ENCODE measurements around the gene SAPCD2.
"Not testable (repeated sequence)": the region's sequence is repeated elsewhere in the genome, so short reads cannot be mapped to it uniquely, and the experiment has no call there.

SAPCD2 gene, protein sequence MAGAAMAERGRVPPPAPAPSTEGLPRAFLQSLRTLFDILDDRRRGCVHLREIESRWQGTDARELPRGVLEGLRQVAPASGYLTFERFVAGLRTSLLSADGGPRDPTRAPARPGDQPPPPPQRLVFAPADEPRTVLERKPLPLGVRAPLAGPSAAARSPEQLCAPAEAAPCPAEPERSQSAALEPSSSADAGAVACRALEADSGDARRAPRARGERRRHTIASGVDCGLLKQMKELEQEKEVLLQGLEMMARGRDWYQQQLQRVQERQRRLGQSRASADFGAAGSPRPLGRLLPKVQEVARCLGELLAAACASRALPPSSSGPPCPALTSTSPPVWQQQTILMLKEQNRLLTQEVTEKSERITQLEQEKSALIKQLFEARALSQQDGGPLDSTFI

DNA sequence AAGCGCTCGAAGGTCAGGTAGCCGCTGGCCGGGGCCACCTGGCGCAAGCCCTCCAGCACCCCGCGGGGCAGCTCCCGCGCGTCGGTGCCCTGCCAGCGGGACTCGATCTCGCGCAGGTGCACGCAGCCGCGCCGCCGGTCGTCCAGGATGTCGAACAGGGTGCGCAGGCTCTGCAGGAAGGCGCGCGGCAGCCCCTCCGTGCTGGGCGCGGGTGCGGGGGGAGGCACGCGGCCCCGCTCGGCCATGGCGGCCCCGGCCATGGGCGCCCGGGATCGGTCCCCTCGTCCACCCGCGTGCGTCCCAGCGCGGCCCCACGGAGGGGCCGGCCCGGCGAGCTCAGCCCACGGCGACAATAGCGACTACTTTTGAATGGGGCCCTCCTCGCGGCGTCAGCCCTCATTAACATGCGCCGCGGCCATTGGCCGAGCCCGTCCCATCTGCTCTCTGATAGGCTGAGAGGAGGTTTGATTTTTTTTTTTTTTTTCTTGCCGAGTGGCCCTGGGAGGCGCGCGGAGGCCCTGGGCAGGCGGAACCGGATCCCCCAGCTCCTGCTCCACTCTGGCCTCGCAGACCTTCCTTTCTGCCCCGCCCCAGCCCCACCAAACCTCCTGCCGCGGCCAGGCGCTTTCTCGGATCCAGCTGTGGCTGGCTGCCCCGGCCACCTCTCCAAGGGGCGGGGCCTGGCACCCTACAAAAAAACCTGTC is at the start of gene SAPCD2:
SAPCD2 (minus strand) TSS at position 357 of the 705 bp plus-strand sequence; CDS start at position 260, 97 bp downstream.
- peak; percentile 95 for DNase-seq

- DNase-seq = not testable (repeated sequence)
Observed at GRCh38 chr9:137118092-137118603, 47.8 kb upstream of the SAPCD2 start.

DNA sequence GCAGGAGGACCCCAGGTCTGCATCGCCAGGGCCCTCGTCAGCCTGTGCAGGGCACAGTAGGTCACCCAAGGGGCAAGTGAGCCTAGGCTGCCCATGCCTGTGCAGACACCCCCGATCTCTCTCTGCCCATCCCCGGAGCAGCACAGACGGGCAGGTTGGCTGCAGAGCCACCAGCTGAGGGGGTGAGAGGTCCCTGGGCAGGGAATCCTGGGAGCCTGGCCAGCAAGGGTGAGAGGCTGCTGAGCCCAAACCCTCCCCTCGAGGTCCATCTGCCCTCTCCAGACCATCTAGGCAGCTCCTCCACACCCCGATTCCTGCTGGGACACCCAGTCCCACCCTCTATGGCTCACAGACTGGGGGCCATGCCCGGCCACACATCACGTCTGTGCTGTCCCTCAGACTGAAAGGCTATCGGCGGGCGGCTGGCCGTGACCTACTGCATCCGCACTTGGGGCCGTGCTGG is 46.9 kb upstream of the SAPCD2 start:
- no peak for DNase-seq

DNA sequence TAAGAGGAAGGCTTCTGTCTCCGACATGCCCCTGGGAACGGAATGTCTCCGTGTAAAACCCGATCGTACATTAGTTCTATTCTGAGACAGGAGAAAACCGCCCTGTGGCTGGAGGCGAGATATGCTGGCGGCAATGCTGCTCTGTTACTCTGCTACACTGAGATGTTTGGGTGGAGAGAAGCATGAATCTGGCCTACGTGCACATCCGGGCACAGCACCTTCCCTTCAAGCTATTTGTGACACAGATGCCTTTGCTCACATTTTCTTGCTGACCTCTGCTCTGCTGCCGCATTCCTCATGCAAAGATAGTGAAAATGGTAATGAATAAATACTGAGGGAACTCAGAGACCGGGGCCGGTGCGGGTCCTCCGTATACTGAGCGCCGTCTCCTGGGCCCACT is 46.4 kb upstream of the SAPCD2 start:
- no peak for DNase-seq

- no peak for DNase-seq
Observed at GRCh38 chr9:137116027-137116507, 45.7 kb upstream of the SAPCD2 start.

GRCh38 chr9:137115394-137116026 is 45.2 kb upstream of the SAPCD2 start:
- no peak for DNase-seq

DNA sequence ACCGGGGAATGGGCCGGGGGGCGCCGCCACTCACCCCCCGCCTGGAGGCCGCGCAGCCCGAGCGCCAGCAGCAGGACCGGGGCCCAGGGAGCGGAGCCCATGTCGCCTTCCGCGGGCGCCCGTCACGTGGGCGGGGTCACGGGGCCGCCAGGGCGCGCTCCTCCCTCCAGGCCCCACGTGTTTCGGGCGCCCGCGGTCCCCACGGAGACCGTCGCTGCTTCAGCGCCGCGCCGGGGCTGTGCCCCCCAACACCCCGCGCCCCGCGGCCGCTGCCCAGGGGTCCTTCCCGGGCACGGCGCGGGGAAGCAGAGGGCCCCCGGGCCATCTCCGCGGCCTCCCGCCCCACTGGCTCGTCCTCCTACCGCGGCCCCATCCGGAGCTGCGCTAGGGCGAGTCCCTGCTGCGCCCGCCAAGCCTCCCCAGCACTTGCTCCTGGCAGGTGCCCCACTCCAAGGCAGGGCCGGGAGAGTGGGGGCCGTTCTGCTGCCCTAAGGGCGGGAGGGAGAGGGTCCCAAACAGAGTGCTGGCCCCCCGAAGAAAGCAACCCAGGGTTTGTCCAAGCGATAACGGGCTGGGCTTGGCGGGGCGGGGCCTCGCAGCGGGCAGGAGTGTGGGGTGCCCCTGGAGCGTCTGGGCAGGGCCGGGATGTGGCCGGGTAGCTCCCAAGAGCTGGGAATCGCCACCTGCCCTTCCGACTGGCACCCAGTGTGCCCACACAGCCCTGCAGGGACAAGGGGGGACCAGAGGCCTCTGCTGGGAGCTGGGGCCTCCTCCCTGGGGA is 44.4 kb upstream of the SAPCD2 start, which contains the start of gene DPP7:
DPP7 (minus strand) TSS at position 121 of the 781 bp plus-strand sequence; CDS start at position 101, 20 bp downstream.
- DNase-seq = peak; percentile 47 to 57

DNA sequence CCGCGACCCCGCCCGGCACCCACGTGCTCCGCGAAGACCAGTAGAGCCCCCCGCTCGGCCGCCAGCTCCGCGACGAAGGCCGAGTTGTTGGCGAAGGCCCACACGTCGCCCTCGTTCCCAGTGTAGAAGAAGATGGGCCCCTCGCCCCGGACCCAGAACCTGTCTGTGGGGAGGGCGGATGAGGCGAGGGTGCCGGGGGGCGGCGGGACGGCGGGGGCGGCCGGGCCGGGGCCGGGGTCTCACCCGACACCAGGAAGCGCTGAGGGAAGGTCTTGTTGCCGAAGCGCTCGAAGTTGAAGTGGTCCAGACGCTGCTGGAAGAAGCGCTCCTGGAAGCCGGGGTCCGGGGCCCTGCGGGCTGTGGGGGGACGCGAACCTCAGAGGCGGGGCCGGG is 43.9 kb upstream of the SAPCD2 start:
- no peak for DNase-seq

DNA sequence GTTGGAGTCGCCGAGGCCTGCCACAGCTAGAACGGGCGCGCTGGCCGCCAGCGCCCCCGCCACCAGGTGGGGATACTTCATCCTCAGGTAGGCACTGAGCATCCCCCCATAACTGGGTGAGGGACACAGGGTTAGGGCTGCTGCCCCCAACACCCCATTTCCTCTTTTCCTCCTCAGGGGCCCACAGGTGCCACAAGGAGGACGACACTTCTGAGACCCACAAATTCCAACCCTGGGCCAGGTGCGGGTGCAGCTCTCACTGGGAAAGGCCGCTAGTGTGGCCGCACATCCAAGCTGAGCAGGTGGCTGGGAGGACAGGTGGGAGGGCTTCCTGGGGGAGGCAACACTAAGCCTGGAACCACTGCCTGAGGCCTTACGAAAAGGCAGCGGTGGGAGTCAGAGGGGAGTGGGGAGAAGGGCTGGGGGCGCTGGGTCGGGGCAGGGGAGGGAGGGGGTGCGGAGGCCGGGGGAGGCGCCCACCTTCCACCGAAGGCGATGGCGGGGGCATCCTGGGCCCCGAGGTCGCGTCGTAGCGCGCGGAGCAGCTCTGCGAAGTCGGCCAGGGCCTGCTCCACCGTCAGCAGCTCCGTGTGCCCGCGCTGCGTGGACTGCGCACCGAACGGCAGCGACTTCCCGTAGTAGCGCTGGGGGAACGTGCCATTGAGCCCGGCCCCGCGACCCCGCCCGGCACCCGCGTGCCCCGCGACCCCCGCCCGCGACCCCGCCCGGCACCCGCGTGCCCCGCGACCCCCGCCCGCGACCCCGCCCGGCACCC is 43.2 kb upstream of the SAPCD2 start:
- peak in 1 of 2 experiments; percentile 11 for DNase-seq

DNA sequence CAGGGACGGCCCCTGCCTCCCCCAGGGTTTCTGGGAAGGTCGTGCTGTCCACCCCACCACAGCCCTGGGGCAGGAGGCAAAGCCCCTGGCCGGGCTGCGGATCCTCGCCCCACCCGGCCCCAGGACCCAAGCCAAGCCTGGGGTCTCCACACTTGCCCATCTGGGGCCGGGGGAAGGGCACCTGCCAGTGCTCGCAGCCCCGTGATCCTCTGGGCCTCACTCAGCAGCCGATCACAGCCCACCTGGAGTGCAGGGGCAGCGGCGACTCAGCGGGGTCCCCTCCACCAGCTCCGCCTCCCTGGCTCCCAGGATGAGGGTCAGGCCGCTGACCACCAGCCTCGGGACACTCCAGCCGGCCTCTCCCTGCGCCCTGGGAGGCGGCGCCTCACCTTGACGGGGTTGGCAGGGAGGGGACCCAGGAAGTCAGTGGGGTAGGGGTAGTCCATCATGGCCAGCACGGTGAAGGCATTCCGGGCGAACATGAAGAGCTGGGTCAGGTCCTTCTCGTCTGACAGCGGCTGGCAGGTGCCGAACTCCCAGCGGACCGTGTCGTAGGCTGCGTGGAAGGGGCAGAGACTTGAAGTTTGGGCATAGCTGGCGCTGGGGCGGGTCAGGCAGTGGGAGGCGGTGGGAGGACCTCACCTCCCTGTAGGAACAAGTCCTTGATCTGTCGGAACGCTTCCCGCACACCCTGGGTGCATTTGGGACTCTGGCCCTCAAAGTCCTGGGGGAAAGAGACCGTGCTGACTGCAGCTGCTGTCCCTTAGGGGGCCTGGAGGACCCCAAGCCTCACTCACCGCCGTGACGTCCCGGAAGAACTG is 42.4 kb upstream of the SAPCD2 start:
- no peak for DNase-seq

GRCh38 chr9:137111788-137112563 is 41.6 kb upstream of the SAPCD2 start:
- no peak for DNase-seq

GRCh38 chr9:137110911-137111787 is 40.8 kb upstream of the SAPCD2 start:
- no peak for DNase-seq

GRCh38 chr9:137110147-137110910 is 40.0 kb upstream of the SAPCD2 start:
- DNase-seq = no peak

- DNase-seq = no peak
Observed at GRCh38 chr9:137109250-137110146, 39.1 kb upstream of the SAPCD2 start.

DNA sequence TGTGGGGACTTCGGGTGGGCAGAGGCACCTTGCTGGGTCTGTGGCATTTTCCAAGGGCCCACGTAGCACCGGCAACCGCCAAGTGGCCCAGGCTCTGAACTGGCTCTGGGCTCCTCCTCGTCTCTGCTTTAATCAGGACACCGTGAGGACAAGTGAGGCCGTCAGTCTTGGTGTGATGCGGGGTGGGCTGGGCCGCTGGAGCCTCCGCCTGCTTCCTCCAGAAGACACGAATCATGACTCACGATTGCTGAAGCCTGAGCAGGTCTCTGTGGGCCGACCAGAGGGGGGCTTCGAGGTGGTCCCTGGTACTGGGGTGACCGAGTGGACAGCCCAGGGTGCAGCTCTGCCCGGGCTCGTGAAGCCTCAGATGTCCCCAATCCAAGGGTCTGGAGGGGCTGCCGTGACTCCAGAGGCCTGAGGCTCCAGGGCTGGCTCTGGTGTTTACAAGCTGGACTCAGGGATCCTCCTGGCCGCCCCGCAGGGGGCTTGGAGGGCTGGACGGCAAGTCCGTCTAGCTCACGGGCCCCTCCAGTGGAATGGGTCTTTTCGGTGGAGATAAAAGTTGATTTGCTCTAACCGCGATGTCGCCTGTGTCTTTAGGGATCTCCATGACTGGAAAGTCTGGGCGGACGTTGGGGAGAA is 38.4 kb upstream of the SAPCD2 start:
- DNase-seq = no peak

DNA sequence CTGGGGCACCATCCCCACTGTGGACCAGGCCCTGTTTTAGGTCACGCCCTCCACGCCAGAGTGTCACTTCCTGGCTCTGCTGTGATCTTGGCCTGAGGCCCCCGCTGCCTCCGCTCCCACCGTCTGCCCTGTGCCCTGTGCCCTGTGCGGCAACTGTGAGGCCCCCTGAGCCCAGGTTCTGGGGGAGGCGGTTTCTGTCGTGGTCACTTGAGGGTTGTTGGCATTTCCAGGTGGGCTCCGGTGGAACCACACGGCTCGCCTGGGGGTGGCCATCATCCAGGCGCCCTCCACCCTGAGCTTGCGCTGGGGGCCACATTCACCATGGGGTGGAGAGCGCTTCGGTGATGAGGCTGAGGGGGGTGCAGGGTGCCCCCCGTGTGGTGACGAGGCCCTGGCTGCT is 37.6 kb upstream of the SAPCD2 start:
- DNase-seq = no peak
